GM10266 (cell line): Measurements from ENCODE around the gene FBN1.

ENCODE experiments used
- DNase-seq: peaks from one replicate; pipeline ENCODE4 v3.0.0; 2012; ENCODE audit errors: extremely low spot score
- CTCF ChIP-seq: IDR thresholded peaks from 2 replicates; pipeline ENCODE4 v1.5.1; 2012; ENCODE audit warnings: mild to moderate bottlenecking, low read depth; ENCODE audit not compliant: control insufficient read depth, insufficient read depth; ENCODE audit errors: missing control alignments

FBN1 gene

GRCh38 chr15:48578965-48579364, 66.5 kb downstream of the FBN1 start:
- no peak for DNase-seq
- no peak for TF ChIP-seq CTCF

GRCh38 chr15:48577469-48577868, 68.0 kb downstream of the FBN1 start:
- no peak for TF ChIP-seq CTCF
- DNase-seq: no peak

- no peak for DNase-seq
- no peak for TF ChIP-seq CTCF
These were observed 71.3 kb downstream of the FBN1 start for GRCh38 chr15:48574187-48574586.

DNA sequence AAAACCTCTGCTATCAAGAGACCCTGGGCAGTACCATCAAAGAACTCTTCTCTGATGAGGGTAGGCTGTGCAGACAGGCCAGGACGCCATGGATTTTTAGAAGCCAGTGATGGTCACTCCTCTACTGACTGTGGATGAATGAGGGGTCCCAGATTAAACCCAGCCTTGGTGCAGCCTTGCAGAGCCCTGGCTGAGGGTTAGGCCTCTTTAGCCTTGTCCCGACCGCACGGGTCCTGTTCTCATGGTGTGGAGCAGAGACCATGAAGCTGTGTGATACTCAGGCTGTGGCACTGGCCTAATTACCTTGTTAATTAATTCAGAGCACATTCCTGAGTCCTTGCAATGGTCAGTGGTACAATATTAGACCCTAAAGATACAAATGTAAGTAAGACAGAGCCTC, 71.7 kb downstream of the FBN1 start:
- no peak for TF ChIP-seq CTCF
- DNase-seq: no peak

GRCh38 chr15:48572823-48573222, 72.7 kb downstream of the FBN1 start:
- no peak for DNase-seq
- TF ChIP-seq CTCF: no peak

- no peak for TF ChIP-seq CTCF
- DNase-seq: no peak
These were observed 74.0 kb downstream of the FBN1 start for GRCh38 chr15:48571510-48571909.

DNA sequence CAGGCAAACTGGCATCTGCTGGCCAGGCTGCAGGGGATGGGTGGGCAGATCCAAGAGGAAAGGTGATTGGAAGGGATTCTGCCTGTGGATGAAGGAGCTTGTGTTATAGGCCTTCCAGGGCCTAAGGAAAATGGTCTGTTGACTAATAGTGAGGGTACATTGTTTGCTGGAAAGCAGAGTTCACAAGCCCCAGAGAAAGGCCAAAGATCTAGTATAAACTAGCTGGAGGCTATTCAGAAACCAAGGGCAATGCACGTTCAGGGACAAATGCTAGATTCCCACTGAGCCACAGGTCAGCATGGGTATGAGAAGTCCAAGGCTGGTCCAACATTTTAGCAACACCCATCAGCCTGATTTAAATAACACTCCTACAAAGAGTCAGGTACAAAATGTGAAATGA, 74.7 kb downstream of the FBN1 start:
- no peak for TF ChIP-seq CTCF
- no peak for DNase-seq
